GM12892 (cell line): ENCODE results near the gene JAG1.

ENCODE experiments used
- POLR2A ChIP-seq: IDR thresholded peaks from 2 replicates; pipeline ENCODE4 v1.6.1; 2011; ENCODE audit warnings: low read depth, low read length, control low read depth
- POLR2AphosphoS5 ChIP-seq: IDR thresholded peaks from 2 replicates; pipeline ENCODE4 v1.6.1; 2011; ENCODE audit warnings: low read depth, low read length, control low read depth
- TAF1 ChIP-seq: IDR thresholded peaks from 2 replicates; pipeline ENCODE4 v1.6.1; 2011; ENCODE audit warnings: low read depth, mild to moderate bottlenecking, control low read depth, low read length, borderline replicate concordance

DNA sequence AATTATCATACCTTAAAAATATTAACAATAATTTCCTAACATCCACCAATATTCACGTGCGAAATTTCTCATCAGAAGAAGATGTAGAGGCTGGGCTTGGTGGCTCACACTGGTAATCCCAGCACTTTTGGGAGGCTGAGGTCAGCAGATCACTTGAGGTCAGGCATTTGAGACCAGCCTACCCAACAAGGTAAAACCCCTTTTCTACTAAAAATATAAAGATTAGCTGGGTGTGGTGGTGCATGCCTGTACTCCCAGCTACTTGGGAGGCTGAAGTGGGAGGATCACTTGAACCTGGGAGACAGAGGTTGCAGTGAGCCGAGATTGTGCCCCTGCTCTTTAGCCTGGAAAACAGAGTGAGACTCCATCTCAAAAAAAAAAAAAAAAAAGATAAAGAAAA is 36.1 kb upstream of the JAG1 start:
- TF ChIP-seq POLR2A = no peak
- no peak for TF ChIP-seq TAF1
- TF ChIP-seq POLR2AphosphoS5 = no peak
